Vagina (tissue), 2 donors: ENCODE results near the gene LOXL3.

Experiments
- CTCF ChIP-seq, 3 experiments: fragments of 450-650 bp in 2 of 3; fragments of 200-600 bp in 1 of 3; sonication (generic) in 1 of 3; IDR thresholded peaks; one replicate each; pipeline ENCODE4 v1.5.1; 2017 to 2019; ENCODE audit warnings: antibody characterized with exemption in 3 of 3, mild to moderate bottlenecking in 2 of 3, moderate library complexity in 2 of 3
- POLR2A ChIP-seq, 2 donors: fragments of 450-650 bp; IDR thresholded peaks; one replicate each; pipeline ENCODE4 v1.6.1; 2017; ENCODE audit warnings: antibody characterized with exemption in 2 of 2, mild to moderate bottlenecking in 2 of 2, moderate library complexity in 2 of 2

GRCh38 chr2:74502720-74503505 lies 50.8 kb downstream of the LOXL3 start:
- TF ChIP-seq CTCF (IDR thresholded peaks at IDR 0.05) (no peak), POLR2A (IDR thresholded peaks at IDR 0.05) (no peak)
